OCI-LY7 (cell line): ENCODE data around the gene TBC1D7. TPM values are rescaled to one million over a fixed set of nuclear protein-coding genes. Genes with fewer than 3 reads are reported as not detected.

Experiments used
- BruUV-seq: library from RNA; stranded (reverse); fragments of 400-500 nt; replicated peaks from 2 replicates; lab custom pipeline; 2021; lab: Mats Ljungman, UMichigan
- CTCF ChIA-PET: fragments of 300-600 bp; sonication (Branson Sonifier 250); formaldehyde crosslinking; loops from one replicate; lab custom pipeline; 2022; ENCODE audit warnings: antibody characterized with exemption; ENCODE audit not compliant: unreplicated experiment; lab: Charles Lee
- POLR2A ChIA-PET: fragments of 300-600 bp; sonication (Branson Sonifier 250); formaldehyde crosslinking; loops from one replicate; lab custom pipeline; 2022; ENCODE audit warnings: antibody characterized with exemption; lab: Charles Lee
- DNase-seq: peaks from one replicate; pipeline ENCODE4 v3.0.0-alpha.2; 2015; ENCODE audit warnings: low spot score
- H2AFZ ChIP-seq: fragments of 200-600 bp; sonication (generic), shearing (Covaris generic); 2 replicates; pipeline ENCODE4 v1.6.1; 2014; ENCODE audit warnings: mild to moderate bottlenecking, antibody characterized with exemption, low read length, moderate library complexity
- H3K27ac ChIP-seq: fragments of 200-600 bp; sonication (generic); 2 replicates; pipeline ENCODE4 v1.5.1; 2014; ENCODE audit warnings: mixed run types, low read depth, mild to moderate bottlenecking, moderate library complexity, low read length, inconsistent platforms; ENCODE audit not compliant: poor library complexity, severe bottlenecking
- H3K36me3 ChIP-seq: fragments of 200-600 bp; sonication (generic); 2 replicates; pipeline ENCODE4 v1.6.1; 2014; ENCODE audit warnings: mild to moderate bottlenecking, antibody characterized with exemption, low read length, moderate library complexity, mixed read lengths; ENCODE audit not compliant: insufficient read depth
- H3K4me1 ChIP-seq: fragments of 200-600 bp; sonication (generic); 2 replicates; pipeline ENCODE4 v1.5.1; 2014; ENCODE audit warnings: mild to moderate bottlenecking, low read length; ENCODE audit not compliant: insufficient read depth, poor library complexity, severe bottlenecking
- H3K4me2 ChIP-seq: fragments of 200-600 bp; sonication (generic); 2 replicates; pipeline ENCODE4 v1.6.1; 2014; ENCODE audit warnings: mild to moderate bottlenecking, low read length
- H3K4me3 ChIP-seq: fragments of 200-600 bp; sonication (generic); 2 replicates; pipeline ENCODE4 v1.5.1; 2014; ENCODE audit warnings: mild to moderate bottlenecking, low read depth, low read length; ENCODE audit not compliant: poor library complexity, severe bottlenecking
- H3K79me2 ChIP-seq: fragments of 200-600 bp; sonication (generic); 2 replicates; pipeline ENCODE4 v1.6.1; 2016; ENCODE audit warnings: low read depth, mild to moderate bottlenecking, low read length, moderate library complexity, mixed read lengths; ENCODE audit not compliant: insufficient read depth
- H3K9me2 ChIP-seq: fragments of 200-600 bp; sonication (generic); 2 replicates; pipeline ENCODE4 v1.6.1; 2016; ENCODE audit warnings: mild to moderate bottlenecking, low read length, mixed read lengths; ENCODE audit not compliant: insufficient read depth
- H3K9me3 ChIP-seq: fragments of 200-600 bp; sonication (generic); 2 replicates; pipeline ENCODE4 v1.6.1; 2014; ENCODE audit warnings: mild to moderate bottlenecking, mixed run types, low read length, mixed read lengths
- H4K20me1 ChIP-seq: fragments of 200-600 bp; sonication (generic); 2 replicates; pipeline ENCODE4 v1.6.1; 2014; ENCODE audit warnings: mild to moderate bottlenecking, antibody characterized with exemption, low read length, moderate library complexity, mixed read lengths; ENCODE audit not compliant: insufficient read depth
- EZH2phosphoT487 ChIP-seq: fragments of 200-600 bp; sonication (generic); IDR thresholded peaks from 2 replicates; pipeline ENCODE4 v1.6.1; 2018; ENCODE audit warnings: low read depth, borderline replicate concordance, mild to moderate bottlenecking, mixed run types, antibody characterized with exemption, low read length, moderate library complexity, mixed read lengths
- intact Hi-C: fragments of 100-400 bp; cut with micrococcal nuclease; formaldehyde crosslinking; loops from one replicate; pipeline ENCODE4 v1.10.0; 2022; ENCODE audit not compliant: unreplicated experiment
- total RNA-seq, 2 experiments: library from RNA; depleted of rRNA in 1 of 2; stranded (reverse); fragments of >200 nt in 1 of 2; shearing (Covaris generic) in 1 of 2; gene quantifications; 2 replicates each; pipeline ENCODE4 v1.2.3, GENCODE V29; 2014 to 2022
- TF ChIP-seq, protein P1 (sequence below): fragments of 200-600 bp; sonication (generic); conservative IDR thresholded peaks from 2 replicates; pipeline ENCODE4 v1.5.1; 2014; ENCODE audit warnings: mild to moderate bottlenecking, antibody characterized with exemption, low read length, moderate library complexity, mixed read lengths

The TBC1D7 gene
- total RNA-seq, 2 experiments from 2014 or later, result 46.2 to 69.2 TPM

DNA sequence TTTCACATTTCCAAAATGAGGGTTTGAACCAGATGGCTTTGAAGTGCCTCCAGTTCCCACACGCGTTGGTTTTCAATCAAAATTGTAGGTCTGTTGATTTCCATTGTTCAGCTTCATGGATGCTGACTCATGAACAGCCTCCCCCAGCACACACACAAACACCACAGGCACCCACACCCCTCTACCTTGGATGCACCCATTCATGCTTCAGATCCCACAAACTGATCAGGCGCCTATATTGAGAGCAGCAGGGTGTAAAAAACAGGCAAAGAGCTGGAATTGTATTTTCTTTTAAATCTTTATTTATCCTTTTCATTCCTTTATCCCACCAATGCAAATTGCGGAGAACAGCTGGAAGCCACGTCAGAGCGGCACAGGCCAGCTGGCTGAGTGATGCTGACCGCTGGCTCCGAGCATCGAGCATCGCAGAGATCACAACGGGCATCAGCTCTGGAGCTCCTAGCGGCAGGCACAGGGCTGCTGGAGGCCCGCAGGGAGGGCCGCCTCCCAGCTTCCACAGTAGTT is 29.3 kb upstream of the TBC1D7 start:
- no peaks in the 10 kb centered on the region for H3K9me3 ChIP-seq
- H3K4me1 ChIP-seq, result peaks cover 68% of the 10 kb centered on the region
- ChIA-PET CTCF (interaction anchor here (1.1 kb wide), 1 partner anchor 15 kb away, joined by 4 read pairs; no protein-coding TSS in a partner anchor), POLR2A (interaction anchor here (0.5 to 2.3 kb wide), 25 partner anchors 9 to 346 kb away, joined by 3 to 10 read pairs (median 4); partner anchors contain the start of genes SIRT5 and TBC1D7)
- no peak overlapping the region for H2AFZ ChIP-seq
- H3K9me2 ChIP-seq, result no peaks in the 10 kb centered on the region
- H3K79me2 ChIP-seq, result no peaks in the 10 kb centered on the region
- no TSS peak for BruUV-seq
- TF ChIP-seq, protein P1, sequence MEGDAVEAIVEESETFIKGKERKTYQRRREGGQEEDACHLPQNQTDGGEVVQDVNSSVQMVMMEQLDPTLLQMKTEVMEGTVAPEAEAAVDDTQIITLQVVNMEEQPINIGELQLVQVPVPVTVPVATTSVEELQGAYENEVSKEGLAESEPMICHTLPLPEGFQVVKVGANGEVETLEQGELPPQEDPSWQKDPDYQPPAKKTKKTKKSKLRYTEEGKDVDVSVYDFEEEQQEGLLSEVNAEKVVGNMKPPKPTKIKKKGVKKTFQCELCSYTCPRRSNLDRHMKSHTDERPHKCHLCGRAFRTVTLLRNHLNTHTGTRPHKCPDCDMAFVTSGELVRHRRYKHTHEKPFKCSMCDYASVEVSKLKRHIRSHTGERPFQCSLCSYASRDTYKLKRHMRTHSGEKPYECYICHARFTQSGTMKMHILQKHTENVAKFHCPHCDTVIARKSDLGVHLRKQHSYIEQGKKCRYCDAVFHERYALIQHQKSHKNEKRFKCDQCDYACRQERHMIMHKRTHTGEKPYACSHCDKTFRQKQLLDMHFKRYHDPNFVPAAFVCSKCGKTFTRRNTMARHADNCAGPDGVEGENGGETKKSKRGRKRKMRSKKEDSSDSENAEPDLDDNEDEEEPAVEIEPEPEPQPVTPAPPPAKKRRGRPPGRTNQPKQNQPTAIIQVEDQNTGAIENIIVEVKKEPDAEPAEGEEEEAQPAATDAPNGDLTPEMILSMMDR, result no peak
- TF ChIP-seq EZH2phosphoT487, result no peak
- no peak overlapping the region for H3K4me3 ChIP-seq
- no peak for DNase-seq
- peak overlapping the region; percentile 84 for H3K4me2 ChIP-seq
- H4K20me1 ChIP-seq, result no peaks in the 10 kb centered on the region
- peak overlapping the region; percentile 89 for H3K27ac ChIP-seq
- H3K36me3 ChIP-seq, result peaks cover 5% of the 10 kb centered on the region
- intact Hi-C loops, result loop anchor here (2.0 to 5.0 kb wide), 5 partner anchors 105 to 255 kb away; partner anchors contain the start of gene GFOD1

DNA sequence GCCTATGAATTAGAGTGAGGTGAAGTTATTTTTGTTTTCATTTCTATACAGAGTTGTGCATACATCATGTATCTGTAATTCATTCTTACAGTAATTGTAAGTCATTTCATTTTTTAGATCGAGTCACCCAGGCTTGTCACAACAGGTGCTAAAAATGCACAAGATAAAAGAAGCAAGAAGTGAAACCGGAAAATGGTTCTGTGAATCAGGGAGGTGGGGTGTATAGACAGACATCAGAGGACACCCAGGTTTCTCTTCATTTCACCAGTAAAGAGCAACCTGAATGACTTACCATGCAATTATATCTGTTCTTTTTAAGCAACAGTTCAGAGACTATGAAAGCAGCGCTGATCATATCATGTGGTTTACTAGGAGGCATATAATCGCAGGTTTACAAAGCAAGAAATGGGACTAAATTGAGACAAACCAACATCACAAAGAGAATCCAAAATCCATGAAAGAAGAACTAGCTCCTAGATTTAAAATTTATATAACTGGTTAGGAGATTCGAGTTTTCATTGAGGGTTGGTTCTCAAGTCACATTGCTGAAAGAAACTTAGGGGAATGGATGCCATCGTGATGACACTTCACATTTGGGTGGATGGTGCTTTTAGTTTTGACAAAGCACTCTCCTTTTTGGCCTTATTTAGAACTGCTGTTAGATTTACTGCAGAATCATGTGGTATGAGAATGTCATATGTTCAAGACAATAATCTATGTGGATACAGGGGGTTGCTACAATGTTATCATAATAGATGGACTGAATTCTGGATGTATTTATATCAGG is 27.9 kb upstream of the TBC1D7 start:
- no TSS peak for BruUV-seq
- CTCF ChIA-PET, result no interaction called here
- H3K9me3 ChIP-seq, result no peaks in the 10 kb centered on the region

More for the DNA sequence above, 27.9 kb upstream of the TBC1D7 start:
- no peaks in the 10 kb centered on the region for H3K79me2 ChIP-seq
- no peaks in the 10 kb centered on the region for H4K20me1 ChIP-seq
- H3K9me2 ChIP-seq, result no peaks in the 10 kb centered on the region
- H2AFZ ChIP-seq, result no peak overlapping the region; the same call in 1 of the 2 replicates
- intact Hi-C loops, result loop anchor here (1.0 to 5.0 kb wide), 6 partner anchors 41 to 256 kb away; partner anchors contain the start of gene GFOD1
- DNase-seq, result peak; percentile 96
- peaks cover 67% of the 10 kb centered on the region for H3K4me1 ChIP-seq
- peak overlapping the region; percentile 89 for H3K27ac ChIP-seq
- TF ChIP-seq, protein P1, result no peak
- no peak for TF ChIP-seq EZH2phosphoT487
- POLR2A ChIA-PET, result interaction anchor here (0.9 to 3.2 kb wide), 11 partner anchors 14 to 182 kb away, joined by 3 to 12 read pairs (median 4); no protein-coding TSS in a partner anchor
- H3K4me3 ChIP-seq, result peak overlapping the region; percentile 54
- H3K4me2 ChIP-seq, result peak overlapping the region; percentile 84
- peaks cover 4% of the 10 kb centered on the region for H3K36me3 ChIP-seq
